A549 treated with dexamethasone at 1 μM for 4 hours (cell line): Measurements from ENCODE around the gene MED23. TPM values are rescaled to one million over a fixed set of nuclear protein-coding genes. Genes with fewer than 3 reads are reported as not detected.

Experiments used
- total RNA-seq: library from RNA; stranded (reverse); fragments of 200-300 nt; extraction: Qiagen RNA extraction; gene quantifications from 5 replicates; pipeline ENCODE4 v1.2.3, GENCODE V29; 2022

Gene MED23, protein sequence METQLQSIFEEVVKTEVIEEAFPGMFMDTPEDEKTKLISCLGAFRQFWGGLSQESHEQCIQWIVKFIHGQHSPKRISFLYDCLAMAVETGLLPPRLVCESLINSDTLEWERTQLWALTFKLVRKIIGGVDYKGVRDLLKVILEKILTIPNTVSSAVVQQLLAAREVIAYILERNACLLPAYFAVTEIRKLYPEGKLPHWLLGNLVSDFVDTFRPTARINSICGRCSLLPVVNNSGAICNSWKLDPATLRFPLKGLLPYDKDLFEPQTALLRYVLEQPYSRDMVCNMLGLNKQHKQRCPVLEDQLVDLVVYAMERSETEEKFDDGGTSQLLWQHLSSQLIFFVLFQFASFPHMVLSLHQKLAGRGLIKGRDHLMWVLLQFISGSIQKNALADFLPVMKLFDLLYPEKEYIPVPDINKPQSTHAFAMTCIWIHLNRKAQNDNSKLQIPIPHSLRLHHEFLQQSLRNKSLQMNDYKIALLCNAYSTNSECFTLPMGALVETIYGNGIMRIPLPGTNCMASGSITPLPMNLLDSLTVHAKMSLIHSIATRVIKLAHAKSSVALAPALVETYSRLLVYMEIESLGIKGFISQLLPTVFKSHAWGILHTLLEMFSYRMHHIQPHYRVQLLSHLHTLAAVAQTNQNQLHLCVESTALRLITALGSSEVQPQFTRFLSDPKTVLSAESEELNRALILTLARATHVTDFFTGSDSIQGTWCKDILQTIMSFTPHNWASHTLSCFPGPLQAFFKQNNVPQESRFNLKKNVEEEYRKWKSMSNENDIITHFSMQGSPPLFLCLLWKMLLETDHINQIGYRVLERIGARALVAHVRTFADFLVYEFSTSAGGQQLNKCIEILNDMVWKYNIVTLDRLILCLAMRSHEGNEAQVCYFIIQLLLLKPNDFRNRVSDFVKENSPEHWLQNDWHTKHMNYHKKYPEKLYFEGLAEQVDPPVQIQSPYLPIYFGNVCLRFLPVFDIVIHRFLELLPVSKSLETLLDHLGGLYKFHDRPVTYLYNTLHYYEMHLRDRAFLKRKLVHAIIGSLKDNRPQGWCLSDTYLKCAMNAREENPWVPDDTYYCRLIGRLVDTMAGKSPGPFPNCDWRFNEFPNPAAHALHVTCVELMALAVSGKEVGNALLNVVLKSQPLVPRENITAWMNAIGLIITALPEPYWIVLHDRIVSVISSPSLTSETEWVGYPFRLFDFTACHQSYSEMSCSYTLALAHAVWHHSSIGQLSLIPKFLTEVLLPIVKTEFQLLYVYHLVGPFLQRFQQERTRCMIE (N-terminal part only)
- total RNA-seq = 5.4 to 8.1 TPM (median 7.5 TPM) in 5 replicates

DNA sequence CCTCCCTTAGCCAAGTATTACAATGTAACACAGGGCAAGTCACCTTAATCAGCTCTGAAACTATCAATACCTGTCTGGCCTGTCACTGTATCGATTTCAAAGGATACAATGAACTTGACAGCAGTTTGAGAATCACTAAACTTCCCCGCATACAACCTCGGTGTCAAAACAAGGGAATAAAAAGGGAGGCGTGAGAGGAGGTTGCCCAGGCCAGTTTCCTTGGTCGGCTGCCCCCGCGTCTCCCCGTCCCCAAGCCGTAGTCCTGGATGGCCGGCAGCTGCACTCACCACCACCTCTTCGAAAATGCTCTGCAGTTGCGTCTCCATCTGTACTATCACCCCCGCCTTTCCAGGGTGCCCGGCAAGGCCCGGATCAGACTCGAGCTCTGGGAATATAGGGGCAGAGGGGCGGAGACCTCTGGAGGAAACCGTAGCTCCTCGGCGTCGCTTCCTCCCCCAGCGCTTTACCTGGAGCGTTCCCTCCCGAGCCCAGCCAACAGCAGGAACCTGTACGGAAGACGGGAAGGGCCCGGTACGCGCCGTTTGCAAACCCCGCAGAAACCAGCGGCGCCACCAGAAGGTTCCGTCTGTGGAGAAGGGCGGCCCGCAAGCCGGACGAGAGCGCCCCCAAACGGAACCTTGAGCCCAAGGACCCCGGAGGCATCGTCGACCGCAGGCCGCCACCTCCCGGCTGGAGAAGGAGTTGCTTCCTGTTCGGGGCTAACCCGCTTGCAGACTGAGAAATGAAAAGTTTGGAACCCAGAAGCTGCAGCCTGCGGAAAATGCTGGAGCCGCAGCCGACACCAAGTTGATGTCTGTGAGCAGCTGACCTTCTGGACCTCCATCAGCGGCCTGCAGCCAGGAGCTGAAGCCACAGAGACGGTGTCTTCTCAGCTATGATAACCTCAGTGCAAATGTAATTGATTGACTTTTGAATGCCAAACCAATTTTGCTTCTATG, at the start of gene MED23:
TSS of gene MED23 (minus strand) at position 519 of the 959 bp plus-strand sequence. CDS start at position 326, 193 bp downstream.

DNA sequence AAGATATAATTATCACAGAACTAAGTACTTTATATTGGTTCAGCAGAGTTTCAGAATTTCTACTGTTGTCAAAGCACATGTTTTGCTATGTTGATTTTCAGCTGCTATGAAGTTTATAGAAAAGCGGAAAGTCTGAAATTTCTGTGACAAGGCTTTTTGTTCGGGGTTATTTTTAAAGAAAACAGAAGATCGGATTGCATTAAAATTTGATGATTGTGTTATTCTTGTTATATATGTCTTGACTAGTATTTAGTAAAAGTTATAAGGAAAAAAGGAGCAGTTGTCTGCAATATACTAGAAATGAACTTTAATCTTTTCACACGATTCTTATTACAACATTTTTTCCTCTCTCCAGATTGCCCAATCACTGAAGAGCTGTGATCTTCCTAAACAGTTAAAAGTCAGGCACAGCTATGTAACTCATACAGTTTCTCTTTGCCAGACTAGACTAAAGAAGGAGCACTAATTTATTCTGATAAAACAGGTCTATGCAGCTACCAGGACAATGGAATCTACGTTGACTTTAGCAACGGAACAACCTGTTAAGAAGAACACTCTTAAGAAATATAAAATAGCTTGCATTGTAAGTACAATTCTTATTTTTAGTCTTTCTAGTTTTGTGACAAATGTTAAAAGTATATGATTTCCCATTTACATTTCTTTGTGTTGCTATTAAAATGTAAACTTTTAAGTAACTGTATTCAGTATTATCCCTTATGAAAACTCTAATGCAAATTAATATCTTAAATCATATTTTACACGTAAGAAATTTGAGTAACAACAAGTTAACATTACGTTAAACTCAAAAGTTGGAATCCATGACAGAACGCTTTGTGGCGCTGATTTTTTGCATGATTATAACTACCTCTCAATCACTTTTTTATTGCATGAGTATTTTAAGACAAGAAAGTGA, 9.1 kb upstream of the MED23 start, which contains the start of gene ENPP3:
TSS of gene ENPP3 (plus strand) at position 423 of the 913 bp plus-strand sequence. CDS start at position 506, 83 bp downstream.

DNA sequence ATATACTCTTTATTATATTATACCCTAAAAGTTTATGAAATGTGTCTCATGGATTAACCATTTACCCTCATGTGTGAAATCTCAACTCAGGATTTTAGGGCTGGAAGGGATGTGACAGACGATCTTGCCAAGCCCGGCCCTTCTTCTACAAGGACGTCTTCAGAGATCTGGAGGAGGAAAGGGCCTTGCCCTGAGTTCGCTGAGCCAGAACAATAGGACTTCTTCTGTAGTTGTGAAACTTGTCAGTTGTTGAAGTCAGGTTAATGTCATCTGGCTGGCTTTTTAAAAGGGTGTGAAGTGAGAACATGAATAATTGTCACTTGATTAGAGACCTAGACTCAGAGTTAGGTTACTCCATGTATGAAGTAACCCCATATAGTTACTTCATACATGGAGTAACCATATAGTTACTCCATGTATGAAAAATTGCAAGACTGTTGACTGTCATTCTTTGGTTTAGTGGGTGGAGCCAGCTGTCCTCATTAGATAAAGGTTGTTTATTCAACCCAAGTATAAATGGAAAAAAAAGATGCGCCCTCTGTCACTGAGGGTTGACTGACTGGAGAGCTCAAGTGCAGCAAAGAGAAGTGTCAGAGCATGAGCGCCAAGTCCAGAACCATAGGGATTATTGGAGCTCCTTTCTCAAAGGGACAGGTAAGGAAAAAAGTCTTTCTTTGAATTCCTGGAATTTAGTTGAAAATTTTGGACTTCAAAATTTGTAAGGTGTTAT, 55.2 kb downstream of the MED23 start, which contains the start of gene ARG1:
TSS of gene ARG1 (plus strand) at position 541 of the 730 bp plus-strand sequence. CDS start at position 598, 57 bp downstream.

Other genes with a start within 250 kb of the MED23 start
- gene ARG1, start 55.0 kb downstream of the MED23 start, total RNA-seq = not detected in 5 replicates
- 0.18 TPM in 1 of 5 replicates, not detected in the others for gene ENPP3, start 9.1 kb upstream of the MED23 start, total RNA-seq
- not detected in 5 replicates for gene OR2A4, start 73.2 kb upstream of the MED23 start, total RNA-seq
- not detected in 5 replicates for gene CTAGE9, start 82.8 kb upstream of the MED23 start, total RNA-seq
- 1.3 to 2.0 TPM (median 1.6 TPM) in 5 replicates for gene ENPP1, start 179.8 kb upstream of the MED23 start, total RNA-seq